ENCODE results near the gene PLXDC2.

Gene PLXDC2

DNA sequence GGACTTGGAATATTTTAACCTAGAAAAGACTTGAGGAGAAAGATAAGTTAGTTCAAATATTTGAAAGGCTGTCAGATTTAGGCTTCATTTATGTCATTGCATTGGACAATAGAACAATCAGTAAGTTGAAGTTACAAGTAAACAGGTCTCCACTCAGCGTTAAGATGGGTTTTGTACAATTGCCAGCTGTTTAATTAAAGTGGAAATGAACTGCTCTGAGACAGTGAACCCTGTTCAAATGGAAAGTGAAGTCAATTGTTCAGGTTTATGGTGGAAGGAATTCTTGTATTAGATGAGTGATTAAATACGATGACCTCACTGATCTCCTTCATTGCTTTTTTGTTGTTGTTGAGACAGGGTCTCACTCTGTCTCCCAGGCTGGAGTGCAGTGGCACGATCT lies 151.7 kb downstream of the PLXDC2 start:
- Histone ChIP-seq H3K4me3 (ENCODE audit: low read depth in 1 of 2, low read length in 2 of 2) (no peak overlapping the region), H3K4me1 (ENCODE audit: insufficient read depth, low read length) (no peaks in the 10 kb centered on the region), H3K9ac (ENCODE audit: low read depth, low read length) (no peak overlapping the region), H2AFZ (ENCODE audit: low read depth, low read length) (no peak overlapping the region), H3K4me2 (ENCODE audit: insufficient read depth, low read length) (no peak overlapping the region), H4K20me1 (ENCODE audit: insufficient read depth, low read length) (no peaks in the 10 kb centered on the region), H3K27me3 (ENCODE audit: insufficient read depth, low read length, poor library complexity) (no peaks in the 10 kb centered on the region), H3K79me2 (ENCODE audit: insufficient read depth, low read length) (no peaks in the 10 kb centered on the region), H3K36me3 (ENCODE audit: insufficient read depth, low read length) (no peaks in the 10 kb centered on the region), H3K27ac (ENCODE audit: low read length) (no peak overlapping the region), H3K9me3 (ENCODE audit: insufficient read depth, low read length, severe bottlenecking) (no peaks in the 10 kb centered on the region)
- ATAC-seq (ENCODE audit: insufficient read depth, low read depth): no peak
- TF ChIP-seq, protein P1, sequence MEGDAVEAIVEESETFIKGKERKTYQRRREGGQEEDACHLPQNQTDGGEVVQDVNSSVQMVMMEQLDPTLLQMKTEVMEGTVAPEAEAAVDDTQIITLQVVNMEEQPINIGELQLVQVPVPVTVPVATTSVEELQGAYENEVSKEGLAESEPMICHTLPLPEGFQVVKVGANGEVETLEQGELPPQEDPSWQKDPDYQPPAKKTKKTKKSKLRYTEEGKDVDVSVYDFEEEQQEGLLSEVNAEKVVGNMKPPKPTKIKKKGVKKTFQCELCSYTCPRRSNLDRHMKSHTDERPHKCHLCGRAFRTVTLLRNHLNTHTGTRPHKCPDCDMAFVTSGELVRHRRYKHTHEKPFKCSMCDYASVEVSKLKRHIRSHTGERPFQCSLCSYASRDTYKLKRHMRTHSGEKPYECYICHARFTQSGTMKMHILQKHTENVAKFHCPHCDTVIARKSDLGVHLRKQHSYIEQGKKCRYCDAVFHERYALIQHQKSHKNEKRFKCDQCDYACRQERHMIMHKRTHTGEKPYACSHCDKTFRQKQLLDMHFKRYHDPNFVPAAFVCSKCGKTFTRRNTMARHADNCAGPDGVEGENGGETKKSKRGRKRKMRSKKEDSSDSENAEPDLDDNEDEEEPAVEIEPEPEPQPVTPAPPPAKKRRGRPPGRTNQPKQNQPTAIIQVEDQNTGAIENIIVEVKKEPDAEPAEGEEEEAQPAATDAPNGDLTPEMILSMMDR (IDR thresholded peaks at IDR 0.05; ENCODE audit: borderline replicate concordance, extremely low read depth, low read length, poor library complexity, severe bottlenecking): no peak
- no peak for TF ChIP-seq EZH2 (IDR thresholded peaks at IDR 0.05; ENCODE audit: borderline replicate concordance, low read depth, low read length, severe bottlenecking)
- DNase-seq: no peak

- Histone ChIP-seq H3K79me2 (ENCODE audit: insufficient read depth, low read length) (no peaks in the 10 kb centered on the region), H3K4me2 (ENCODE audit: insufficient read depth, low read length) (no peak overlapping the region), H3K27ac (ENCODE audit: low read length) (no peak overlapping the region), H3K9ac (ENCODE audit: low read depth, low read length) (no peak overlapping the region), H3K27me3 (ENCODE audit: insufficient read depth, low read length, poor library complexity) (no peaks in the 10 kb centered on the region), H3K4me1 (ENCODE audit: insufficient read depth, low read length) (no peaks in the 10 kb centered on the region), H3K9me3 (ENCODE audit: insufficient read depth, low read length, severe bottlenecking) (no peaks in the 10 kb centered on the region), H4K20me1 (ENCODE audit: insufficient read depth, low read length) (no peaks in the 10 kb centered on the region), H3K36me3 (ENCODE audit: insufficient read depth, low read length) (no peaks in the 10 kb centered on the region), H3K4me3 (ENCODE audit: low read depth in 1 of 2, low read length in 2 of 2) (no peak overlapping the region), H2AFZ (ENCODE audit: low read depth, low read length) (no peak overlapping the region)
- TF ChIP-seq EZH2 (IDR thresholded peaks at IDR 0.05; ENCODE audit: borderline replicate concordance, low read depth, low read length, severe bottlenecking): no peak
- TF ChIP-seq, protein P1 (IDR thresholded peaks at IDR 0.05; ENCODE audit: borderline replicate concordance, extremely low read depth, low read length, poor library complexity, severe bottlenecking): no peak
- ATAC-seq (ENCODE audit: insufficient read depth, low read depth) (no peak), DNase-seq (no peak)
These were observed 152.5 kb downstream of the PLXDC2 start for GRCh38 chr10:19968745-19969144.

DNA sequence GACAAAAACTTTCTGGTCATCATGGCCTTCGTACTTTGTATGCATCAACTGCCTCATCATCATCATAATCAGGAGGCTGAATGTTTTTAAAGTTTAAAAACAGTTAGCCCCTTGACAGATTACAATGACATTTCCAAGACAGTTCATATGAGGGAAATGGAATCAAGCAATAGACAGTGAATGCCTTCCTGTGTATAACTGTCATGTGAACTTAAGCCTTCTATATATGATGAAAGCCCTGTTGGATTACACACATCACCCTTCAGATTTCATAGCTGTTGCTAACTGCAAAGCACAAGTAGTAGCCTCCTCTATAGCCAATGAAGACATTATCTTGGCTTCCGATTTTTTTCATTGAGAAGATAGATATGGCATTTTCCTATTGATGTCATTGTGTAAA lies 154.0 kb downstream of the PLXDC2 start:
- TF ChIP-seq, protein P1 (IDR thresholded peaks at IDR 0.05; ENCODE audit: borderline replicate concordance, extremely low read depth, low read length, poor library complexity, severe bottlenecking): no peak
- no peak for TF ChIP-seq EZH2 (IDR thresholded peaks at IDR 0.05; ENCODE audit: borderline replicate concordance, low read depth, low read length, severe bottlenecking)
- no peaks in the 10 kb centered on the region for H3K4me1 ChIP-seq (ENCODE audit: insufficient read depth, low read length)
- H4K20me1 ChIP-seq (ENCODE audit: insufficient read depth, low read length): no peaks in the 10 kb centered on the region
- no peaks in the 10 kb centered on the region for H3K36me3 ChIP-seq (ENCODE audit: insufficient read depth, low read length)
- H3K4me3 ChIP-seq (ENCODE audit: low read depth in 1 of 2, low read length in 2 of 2): no peak overlapping the region
- H3K79me2 ChIP-seq (ENCODE audit: insufficient read depth, low read length): no peaks in the 10 kb centered on the region
- H2AFZ ChIP-seq (ENCODE audit: low read depth, low read length): no peak overlapping the region
- no peak overlapping the region for H3K4me2 ChIP-seq (ENCODE audit: insufficient read depth, low read length)
- H3K9ac ChIP-seq (ENCODE audit: low read depth, low read length): no peak overlapping the region
- DNase-seq (no peak), ATAC-seq (ENCODE audit: insufficient read depth, low read depth) (no peak)
- H3K27ac ChIP-seq (ENCODE audit: low read length): no peak overlapping the region
- no peaks in the 10 kb centered on the region for H3K27me3 ChIP-seq (ENCODE audit: insufficient read depth, low read length, poor library complexity)
- H3K9me3 ChIP-seq (ENCODE audit: insufficient read depth, low read length, severe bottlenecking): no peaks in the 10 kb centered on the region

DNA sequence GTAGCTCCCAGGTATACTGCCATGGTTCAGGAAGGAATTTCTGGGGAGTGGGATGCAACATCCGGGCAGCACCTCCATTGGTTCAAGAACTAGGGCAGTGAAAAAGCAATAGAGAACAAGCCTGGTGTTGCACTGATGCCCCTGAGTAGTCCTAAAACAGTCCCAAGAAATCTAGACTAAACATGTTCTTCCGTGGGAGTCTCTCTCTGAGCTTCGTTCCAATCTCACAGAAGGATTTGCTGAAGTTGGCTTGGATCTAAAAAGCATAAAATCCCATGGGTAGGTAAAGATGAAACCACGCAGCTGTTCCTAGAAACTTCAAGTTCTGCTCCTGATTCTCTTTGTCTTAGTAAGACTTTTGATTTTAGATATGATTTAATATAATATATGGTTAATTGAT lies 154.5 kb downstream of the PLXDC2 start:
- Histone ChIP-seq H3K36me3 (ENCODE audit: insufficient read depth, low read length) (no peaks in the 10 kb centered on the region), H4K20me1 (ENCODE audit: insufficient read depth, low read length) (no peaks in the 10 kb centered on the region), H3K4me3 (ENCODE audit: low read depth in 1 of 2, low read length in 2 of 2) (no peak overlapping the region), H3K9ac (ENCODE audit: low read depth, low read length) (no peak overlapping the region), H3K9me3 (ENCODE audit: insufficient read depth, low read length, severe bottlenecking) (no peaks in the 10 kb centered on the region), H3K27me3 (ENCODE audit: insufficient read depth, low read length, poor library complexity) (no peaks in the 10 kb centered on the region), H3K27ac (ENCODE audit: low read length) (no peak overlapping the region), H3K79me2 (ENCODE audit: insufficient read depth, low read length) (no peaks in the 10 kb centered on the region), H3K4me2 (ENCODE audit: insufficient read depth, low read length) (no peak overlapping the region), H2AFZ (ENCODE audit: low read depth, low read length) (no peak overlapping the region), H3K4me1 (ENCODE audit: insufficient read depth, low read length) (no peaks in the 10 kb centered on the region)
- no peak for TF ChIP-seq EZH2 (IDR thresholded peaks at IDR 0.05; ENCODE audit: borderline replicate concordance, low read depth, low read length, severe bottlenecking)
- TF ChIP-seq, protein P1 (IDR thresholded peaks at IDR 0.05; ENCODE audit: borderline replicate concordance, extremely low read depth, low read length, poor library complexity, severe bottlenecking): no peak
- ATAC-seq (ENCODE audit: insufficient read depth, low read depth) (no peak), DNase-seq (no peak)

All from DND-41 (cell line).